ENCODE data around the gene GRK6. TPM values are rescaled to one million over a fixed set of nuclear protein-coding genes. Genes with fewer than 3 reads are reported as not detected.

Gene GRK6
- total RNA-seq, 4 donors from 2014 or later, result 20.7 to 42.3 (median 31.5) TPM

- TF ChIP-seq POLR2AphosphoS5 (IDR thresholded peaks at IDR 0.05), result no peak
- TF ChIP-seq CTCF (IDR thresholded peaks at IDR 0.05), result peak in 2 of 4 experiments; percentile 22 to 25
- H3K9me3 ChIP-seq, result no peaks in the 10 kb centered on the region
- WGBS, 2 donors (ENCODE audit: low coverage in 1 of 2), result no CpG with 5 or more reads among the region's 89 CpGs
- H3K27me3 ChIP-seq, result peaks cover 54% of the 10 kb centered on the region
- H3K4me1 ChIP-seq, result peaks cover 0 to 26% (median 18%) of the 10 kb centered on the region in 3 donors
- ATAC-seq, result peak; percentile 72
- peak within 1 kb of the TSS; percentile 36 to 65 for H3K4me3 ChIP-seq
- peaks cover 0 to 11% of the 10 kb centered on the region in 2 donors for H3K36me3 ChIP-seq
- H3K27ac ChIP-seq, result peak within 1 kb of the TSS in 2 of 4 donors; percentile 38 to 55
Measured at GRCh38 chr5:177446200-177447065, 20.0 kb downstream of the GRK6 start, which contains the start of gene PRR7. Gene PRR7, plus strand, starts transcription at chr5:177446814. Its CDS starts 8,254 bp downstream, at chr5:177455068.

- Histone ChIP-seq H3K4me3 (peak overlapping the region; percentile 36 to 65), H3K27ac (peak overlapping the region in 2 of 4 donors; percentile 38 to 55), H3K36me3 (peaks cover 0 to 4% of the 10 kb centered on the region in 2 donors), H3K27me3 (peaks cover 60% of the 10 kb centered on the region), H3K9me3 (no peaks in the 10 kb centered on the region), H3K4me1 (peaks cover 0 to 26% (median 18%) of the 10 kb centered on the region in 3 donors)
- WGBS, 2 donors (ENCODE audit: low coverage in 1 of 2), result no CpG with 5 or more reads among the region's 52 CpGs
- ATAC-seq, result peak; percentile 25
- TF ChIP-seq CTCF (IDR thresholded peaks at IDR 0.05) (no peak), POLR2A (IDR thresholded peaks at IDR 0.05) (no peak), POLR2AphosphoS5 (IDR thresholded peaks at IDR 0.05) (no peak)
Measured at GRCh38 chr5:177447066-177447610, 20.7 kb downstream of the GRK6 start.

- H3K36me3 ChIP-seq, result no peaks in the 10 kb centered on the region
- no peaks in the 10 kb centered on the region for H3K9me3 ChIP-seq
- peaks cover 66% of the 10 kb centered on the region for H3K27me3 ChIP-seq
- peaks cover 0 to 26% (median 18%) of the 10 kb centered on the region in 3 donors for H3K4me1 ChIP-seq
- peak overlapping the region in 1 of 2 donors; percentile 65 for H3K4me3 ChIP-seq
- TF ChIP-seq POLR2AphosphoS5 (IDR thresholded peaks at IDR 0.05) (no peak), POLR2A (IDR thresholded peaks at IDR 0.05) (no peak), EP300 (IDR thresholded peaks at IDR 0.05) (no peak), CTCF (IDR thresholded peaks at IDR 0.05) (no peak)
- peak; percentile 27 for ATAC-seq
- H3K27ac ChIP-seq, result peak overlapping the region in 1 of 4 donors; percentile 55
- whole genome bisulfite sequencing, 2 donors (ENCODE audit: low coverage in 1 of 2), result no CpG with 5 or more reads among the region's 23 CpGs
Measured at GRCh38 chr5:177447611-177448243, 21.3 kb downstream of the GRK6 start.

- no peaks in the 10 kb centered on the region for H3K9me3 ChIP-seq
- no peak overlapping the region for H3K4me3 ChIP-seq
- H3K27me3 ChIP-seq, result peaks cover 73% of the 10 kb centered on the region
- WGBS, 2 donors (ENCODE audit: low coverage in 1 of 2), result 72 to 100% methylated on average over 3 of the region's 6 CpGs
- H3K27ac ChIP-seq, result no peak overlapping the region
- H3K4me1 ChIP-seq, result peaks cover 0 to 28% (median 18%) of the 10 kb centered on the region in 3 donors
- no peak for ATAC-seq
- TF ChIP-seq EP300 (IDR thresholded peaks at IDR 0.05), result no peak
- TF ChIP-seq CTCF (IDR thresholded peaks at IDR 0.05), result no peak
- peak; percentile 2 for TF ChIP-seq POLR2AphosphoS5 (IDR thresholded peaks at IDR 0.05)
- no peak for TF ChIP-seq POLR2A (IDR thresholded peaks at IDR 0.05)
- no peaks in the 10 kb centered on the region for H3K36me3 ChIP-seq
Measured at GRCh38 chr5:177448244-177448950, 21.9 kb downstream of the GRK6 start.
